Ascending aorta (tissue), 2 donors: ENCODE measurements around the gene PAPPA. TPM values are rescaled to one million over a fixed set of nuclear protein-coding genes. Genes with fewer than 3 reads are reported as not detected.
A peak's percentile ranks its signal among the peaks of the same experiment; 100 is the strongest.

Experiments used
- DNase-seq, 2 donors: peaks; one replicate each; pipeline ENCODE4 v3.0.0-alpha.2; 2019; ENCODE audit warnings: low spot score in 2 of 2
- H3K27ac ChIP-seq, 2 donors: fragments of 200-600 bp; sonication (generic); one replicate each; pipeline ENCODE4 v1.5.1; 2016 to 2017; ENCODE audit warnings: mild to moderate bottlenecking in 1 of 2
- H3K27me3 ChIP-seq: fragments of 200-600 bp; sonication (generic); one replicate; pipeline ENCODE4 v1.5.1; 2017
- H3K36me3 ChIP-seq, 2 donors: fragments of 200-600 bp; sonication (generic); one replicate each; pipeline ENCODE4 v1.5.1; 2016
- H3K4me1 ChIP-seq, 2 donors: fragments of 200-600 bp; sonication (generic); one replicate each; pipeline ENCODE4 v1.5.1; 2016 to 2017; ENCODE audit warnings: mild to moderate bottlenecking in 1 of 2
- H3K4me3 ChIP-seq, 2 donors: fragments of 200-600 bp; sonication (generic); one replicate each; pipeline ENCODE4 v1.5.1; 2016 to 2017; ENCODE audit warnings: mild to moderate bottlenecking in 1 of 2
- H3K9me3 ChIP-seq, 2 donors: fragments of 200-600 bp; sonication (generic); one replicate each; pipeline ENCODE4 v1.5.1; 2016
- intact Hi-C: fragments of 100-400 bp; cut with DNase I; formaldehyde crosslinking; loops from one replicate; pipeline ENCODE4 v1.15.1; 2023
- total RNA-seq: library from RNA; depleted of rRNA; stranded (reverse); fragments of >200 nt; gene quantifications from one replicate; pipeline ENCODE4 v1.1.0, GENCODE V29; 2016
- TF ChIP-seq, protein P1 (sequence below), 3 experiments: fragments of 200-600 bp in 2 of 3; fragments of 450-650 bp in 1 of 3; sonication (generic) in 2 of 3; IDR thresholded peaks; one replicate each; pipeline ENCODE4 v1.5.1; 2016 to 2019; ENCODE audit warnings: antibody characterized with exemption in 3 of 3, mild to moderate bottlenecking in 1 of 3, moderate library complexity in 1 of 3

Gene PAPPA
- total RNA-seq, 1 donor from 2014 or later, result 6.0 TPM

DNA sequence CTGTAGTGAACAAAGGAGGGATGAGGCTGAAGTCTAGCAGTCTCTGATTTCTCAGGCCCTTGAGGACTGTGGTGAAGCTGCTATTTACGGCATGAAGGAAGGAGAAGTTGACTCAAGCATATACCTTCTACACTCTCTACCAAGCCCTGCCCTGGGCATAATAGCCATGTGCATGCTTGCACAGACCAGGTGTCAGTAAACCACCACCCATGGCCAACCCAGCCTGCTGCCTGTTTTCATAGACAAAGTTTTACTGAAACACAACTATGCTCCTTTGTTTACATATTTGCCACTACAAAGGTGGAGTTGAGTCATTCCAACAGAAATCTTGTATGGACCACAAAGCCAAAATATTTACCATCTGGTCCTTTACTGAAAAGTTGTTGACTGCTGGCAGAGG, 126.9 kb downstream of the PAPPA start:
- H3K36me3 ChIP-seq, result no peaks in the 10 kb centered on the region
- no peaks in the 10 kb centered on the region for H3K4me1 ChIP-seq
- no peaks in the 10 kb centered on the region for H3K27me3 ChIP-seq
- H3K4me3 ChIP-seq, result no peak overlapping the region
- TF ChIP-seq, protein P1, sequence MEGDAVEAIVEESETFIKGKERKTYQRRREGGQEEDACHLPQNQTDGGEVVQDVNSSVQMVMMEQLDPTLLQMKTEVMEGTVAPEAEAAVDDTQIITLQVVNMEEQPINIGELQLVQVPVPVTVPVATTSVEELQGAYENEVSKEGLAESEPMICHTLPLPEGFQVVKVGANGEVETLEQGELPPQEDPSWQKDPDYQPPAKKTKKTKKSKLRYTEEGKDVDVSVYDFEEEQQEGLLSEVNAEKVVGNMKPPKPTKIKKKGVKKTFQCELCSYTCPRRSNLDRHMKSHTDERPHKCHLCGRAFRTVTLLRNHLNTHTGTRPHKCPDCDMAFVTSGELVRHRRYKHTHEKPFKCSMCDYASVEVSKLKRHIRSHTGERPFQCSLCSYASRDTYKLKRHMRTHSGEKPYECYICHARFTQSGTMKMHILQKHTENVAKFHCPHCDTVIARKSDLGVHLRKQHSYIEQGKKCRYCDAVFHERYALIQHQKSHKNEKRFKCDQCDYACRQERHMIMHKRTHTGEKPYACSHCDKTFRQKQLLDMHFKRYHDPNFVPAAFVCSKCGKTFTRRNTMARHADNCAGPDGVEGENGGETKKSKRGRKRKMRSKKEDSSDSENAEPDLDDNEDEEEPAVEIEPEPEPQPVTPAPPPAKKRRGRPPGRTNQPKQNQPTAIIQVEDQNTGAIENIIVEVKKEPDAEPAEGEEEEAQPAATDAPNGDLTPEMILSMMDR (IDR thresholded peaks at IDR 0.05), result no peak
- intact Hi-C loops, result no loop called here
- H3K9me3 ChIP-seq, result no peaks in the 10 kb centered on the region
- H3K27ac ChIP-seq, result no peak overlapping the region
- no peak for DNase-seq

- intact Hi-C loops, result no loop called here
- Histone ChIP-seq H3K4me1 (peaks cover 0 to 3% of the 10 kb centered on the region in 2 donors), H3K36me3 (no peaks in the 10 kb centered on the region), H3K9me3 (no peaks in the 10 kb centered on the region), H3K27me3 (no peaks in the 10 kb centered on the region), H3K27ac (no peak overlapping the region), H3K4me3 (no peak overlapping the region)
- TF ChIP-seq, protein P1 (IDR thresholded peaks at IDR 0.05), result no peak
- DNase-seq, result no peak
These were observed 129.0 kb downstream of the PAPPA start for GRCh38 chr9:116282597-116282996.

- intact Hi-C loops, result no loop called here
- Histone ChIP-seq H3K9me3 (no peaks in the 10 kb centered on the region), H3K27me3 (no peaks in the 10 kb centered on the region), H3K27ac (no peak overlapping the region), H3K4me1 (peaks cover 0 to 3% of the 10 kb centered on the region in 2 donors), H3K36me3 (no peaks in the 10 kb centered on the region), H3K4me3 (no peak overlapping the region)
- TF ChIP-seq, protein P1 (IDR thresholded peaks at IDR 0.05), result no peak
- DNase-seq, result no peak
These were observed 130.9 kb downstream of the PAPPA start for GRCh38 chr9:116284518-116284917.

DNA sequence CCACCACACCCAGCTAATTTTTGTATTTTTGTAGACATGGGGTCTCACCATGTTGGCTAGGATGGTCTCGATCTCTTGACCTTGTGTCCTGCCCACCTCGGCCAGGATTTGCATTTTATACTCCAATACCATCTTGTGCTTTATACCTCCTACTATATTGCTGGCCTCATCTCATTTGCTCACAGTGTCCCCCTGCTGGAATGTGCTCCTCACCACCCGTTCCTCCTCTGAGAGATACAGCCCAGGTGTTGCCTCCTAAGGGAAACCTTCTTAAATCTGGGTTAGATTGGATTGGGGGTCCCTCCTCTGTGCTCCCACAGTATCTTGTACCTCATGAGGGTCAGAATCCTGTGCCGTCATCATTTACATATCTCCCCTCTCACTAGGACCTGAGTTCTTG, 131.7 kb downstream of the PAPPA start:
- Histone ChIP-seq H3K9me3 (no peaks in the 10 kb centered on the region), H3K4me3 (no peak overlapping the region), H3K27ac (no peak overlapping the region), H3K4me1 (peaks cover 0 to 3% of the 10 kb centered on the region in 2 donors), H3K36me3 (no peaks in the 10 kb centered on the region), H3K27me3 (no peaks in the 10 kb centered on the region)
- intact Hi-C loops, result no loop called here
- DNase-seq, result no peak
- TF ChIP-seq, protein P1 (IDR thresholded peaks at IDR 0.05), result no peak

- Histone ChIP-seq H3K4me3 (no peak overlapping the region), H3K27ac (peak overlapping the region in 1 of 2 donors; percentile 28), H3K36me3 (no peaks in the 10 kb centered on the region), H3K4me1 (peaks cover 0 to 3% of the 10 kb centered on the region in 2 donors), H3K9me3 (no peaks in the 10 kb centered on the region), H3K27me3 (no peaks in the 10 kb centered on the region)
- DNase-seq, result no peak
- intact Hi-C loops, result no loop called here
- TF ChIP-seq, protein P1 (IDR thresholded peaks at IDR 0.05), result no peak
These were observed 132.7 kb downstream of the PAPPA start for GRCh38 chr9:116286297-116286696.

- DNase-seq, result no peak
- H3K9me3 ChIP-seq, result no peaks in the 10 kb centered on the region
- H3K27me3 ChIP-seq, result no peaks in the 10 kb centered on the region
- no peak overlapping the region for H3K27ac ChIP-seq
- H3K4me1 ChIP-seq, result peaks cover 0 to 3% of the 10 kb centered on the region in 2 donors
- no peak overlapping the region for H3K4me3 ChIP-seq
- TF ChIP-seq, protein P1 (IDR thresholded peaks at IDR 0.05), result no peak
- intact Hi-C loops, result no loop called here
- no peaks in the 10 kb centered on the region for H3K36me3 ChIP-seq
These were observed 134.1 kb downstream of the PAPPA start for GRCh38 chr9:116287721-116288120.
